Right lobe of liver (tissue), 6 donors: ENCODE data around the gene CIITA. TPM values are rescaled to one million over a fixed set of nuclear protein-coding genes. Genes with fewer than 3 reads are reported as not detected.

Experiments used
- ATAC-seq, 4 donors: fragments of 200-7000 bp; cut with Tn5 transposase; one replicate each; pipeline ENCODE4 v1.9.1; 2020; ENCODE audit warnings: mild to moderate bottlenecking in 4 of 4, moderate library complexity in 4 of 4
- DNase-seq, 3 donors: peaks; one replicate each; pipeline ENCODE4 v3.0.0-alpha.2; 2020
- H3K27ac ChIP-seq, 3 donors: fragments of 200-600 bp; one replicate each; pipeline ENCODE4 v1.8.0; 2022
- H3K27me3 ChIP-seq, 2 donors: fragments of 200-600 bp; one replicate each; pipeline ENCODE4 v1.8.0; 2022
- H3K36me3 ChIP-seq, 4 donors: fragments of 200-600 bp; sonication (generic) in 1 of 4; one replicate each; pipeline versions ENCODE4 v1.5.1 to v1.8.0; 2017 to 2022; ENCODE audit warnings: control low read depth in 1 of 4
- H3K4me1 ChIP-seq, 4 donors: fragments of 200-600 bp; sonication (generic) in 1 of 4; one replicate each; pipeline versions ENCODE4 v1.5.1 to v1.8.0; 2017 to 2022; ENCODE audit warnings: control low read depth in 1 of 4
- H3K4me3 ChIP-seq, 3 donors: fragments of 200-600 bp; one replicate each; pipeline ENCODE4 v1.8.0; 2022
- H3K9me3 ChIP-seq, 4 donors: fragments of 200-600 bp; sonication (generic) in 1 of 4; one replicate each; pipeline versions ENCODE4 v1.5.1 to v1.8.0; 2017 to 2022; ENCODE audit warnings: control low read depth in 1 of 4
- CTCF ChIP-seq, 4 donors: fragments of 200-600 bp in 3 of 4; fragments of 450-650 bp in 1 of 4; IDR thresholded peaks; one replicate each; pipeline versions ENCODE4 v1.5.1 to v1.8.0; 2016 to 2022; ENCODE audit warnings: antibody characterized with exemption in 4 of 4, mild to moderate bottlenecking in 2 of 4
- POLR2A ChIP-seq: fragments of 450-650 bp; IDR thresholded peaks from one replicate; pipeline ENCODE4 v1.6.1; 2017; ENCODE audit warnings: antibody characterized with exemption, mild to moderate bottlenecking
- WGBS: methylation state at CpG from one replicate; pipeline ENCODE4 v1.1.6; 2018; ENCODE audit warnings: low coverage, low lambda C conversion rate; ENCODE audit not compliant: insufficient coverage; ENCODE audit errors: missing lambda C conversion rate; 5-methylcytosine and 5-hydroxymethylcytosine counted together
- intact Hi-C, 2 donors: fragments of 100-400 bp; cut with DNase I; formaldehyde crosslinking; loops; one replicate each; pipeline versions ENCODE4 v1.11.2 to v1.14.1; 2022
- total RNA-seq, 6 experiments: library from RNA; depleted of rRNA in 2 of 6; stranded (reverse); fragments of >200 nt in 2 of 6; fragmentation: NEBNext Ultra II Directional in 3 of 6; extraction: Animal tissue kit (Norgen Biotek cat#: 25700) in 3 of 6; gene quantifications; one replicate each; pipeline versions ENCODE4 v1.1.0 to v1.2.4, GENCODE V29; 2016 to 2023
- donor health status: DM: no; HTN: yes; CAD: no.
- donor health status: DM: no; HTN: no; CAD: no.
- donor health status: DM: no; HTN: no; CAD: no.
- donor health status: DM: no; HTN: yes; CAD: no.
- donor health status: DM: no; HTN: yes; CAD: no.

Gene CIITA
- total RNA-seq, 6 experiments from 2014 or later: 0.95 to 6.4 (median 3.3) TPM

DNA sequence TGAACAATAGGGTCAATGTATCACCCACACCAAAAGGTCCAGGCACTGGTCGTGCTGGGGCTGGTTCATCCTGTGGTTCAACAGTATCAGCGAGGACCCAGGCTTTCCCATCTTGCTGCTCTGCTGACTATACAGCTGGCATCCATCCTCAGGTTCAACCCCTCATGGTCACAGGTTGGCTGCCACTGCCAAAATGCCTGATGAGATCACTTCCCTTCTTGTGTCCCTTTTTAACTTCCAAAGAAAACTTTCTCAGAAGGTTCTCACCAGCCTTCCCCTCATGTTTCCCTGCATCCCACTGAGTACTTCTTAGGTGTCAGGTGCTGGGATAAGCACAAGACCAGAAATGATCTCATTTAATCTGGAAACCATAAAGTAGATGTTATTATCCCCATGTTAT, 93.1 kb downstream of the CIITA start:
- intact Hi-C loops: loop anchor here (5.0 to 10.0 kb wide), 2 partner anchors 287 to 385 kb away; partner anchors contain the start of gene SOCS1 (in 2 of the 2)
- H3K36me3 ChIP-seq: peaks cover 0 to 13% (median 4%) of the 10 kb centered on the region in 4 donors

GRCh38 chr16:10971560-10971961, 94.6 kb downstream of the CIITA start:
- intact Hi-C loops: loop anchor here (5.0 to 10.0 kb wide), 2 partner anchors 286 to 383 kb away; partner anchors contain the start of gene SOCS1 (in 2 of the 2)
- peaks cover 0 to 13% (median 4%) of the 10 kb centered on the region in 4 donors for H3K36me3 ChIP-seq
- TF ChIP-seq CTCF (IDR thresholded peaks at IDR 0.05) (peak; percentile 78 to 83 (median 82)), POLR2A (no peak)
- H3K27ac ChIP-seq: no peak overlapping the region
- no peaks in the 10 kb centered on the region for H3K4me1 ChIP-seq
- no peak for DNase-seq
- H3K4me3 ChIP-seq: no peak overlapping the region
- ATAC-seq: peak; percentile 77 to 92 (median 86)
- WGBS: 37% methylated on average over 2 of the region's 3 CpGs
- H3K9me3 ChIP-seq: no peaks in the 10 kb centered on the region
- H3K27me3 ChIP-seq: no peaks in the 10 kb centered on the region

More for the DNA sequence above, 93.1 kb downstream of the CIITA start:
- Histone ChIP-seq H3K4me1 (peaks cover 0 to 8% (median 0%) of the 10 kb centered on the region in 4 donors), H3K9me3 (no peaks in the 10 kb centered on the region), H3K27ac (no peak overlapping the region), H3K4me3 (no peak overlapping the region), H3K27me3 (no peaks in the 10 kb centered on the region)
- WGBS: 81% methylated on average over 2 of the region's 2 CpGs
- no peak for DNase-seq
- ATAC-seq: peak in 1 of 4 donors; percentile 13
- no peak for TF ChIP-seq POLR2A
- no peak for TF ChIP-seq CTCF (IDR thresholded peaks at IDR 0.05)

DNA sequence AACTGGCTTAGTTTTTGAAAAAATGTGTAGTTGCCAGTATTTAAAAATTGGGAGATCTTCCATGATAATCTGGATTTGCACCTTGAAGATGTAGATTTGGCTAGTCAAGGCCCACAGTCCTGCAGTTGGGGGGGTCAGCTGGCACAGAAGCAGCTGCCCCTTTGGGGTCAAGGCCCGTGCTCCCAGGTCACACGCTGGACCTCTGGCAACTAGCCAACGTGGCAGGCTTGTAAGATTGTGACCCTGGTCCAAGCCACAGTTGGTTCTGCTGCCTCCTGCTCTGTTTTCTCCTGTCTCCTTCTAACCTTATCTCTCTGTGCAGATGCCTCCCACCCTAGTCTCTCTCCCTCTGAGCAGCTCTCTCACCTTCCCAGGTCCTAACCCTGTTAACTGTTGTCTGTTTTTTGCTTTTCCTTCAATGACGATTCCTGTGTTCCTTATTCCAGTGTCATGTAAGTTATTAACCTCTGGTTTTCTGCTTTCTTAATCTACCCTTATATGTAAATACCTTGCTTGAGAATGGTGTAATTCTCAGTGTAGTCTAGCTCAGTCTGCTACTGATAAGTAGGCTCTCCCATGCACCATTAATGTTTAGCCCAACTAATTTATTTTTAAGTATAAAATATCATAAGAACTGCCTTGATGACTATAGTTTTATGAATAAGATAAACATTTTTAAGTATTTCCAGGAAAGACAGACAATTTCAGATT, 95.3 kb downstream of the CIITA start:
- Histone ChIP-seq H3K36me3 (peaks cover 0 to 13% (median 4%) of the 10 kb centered on the region in 4 donors), H3K4me3 (no peak overlapping the region), H3K4me1 (no peaks in the 10 kb centered on the region), H3K27ac (no peak overlapping the region), H3K9me3 (no peaks in the 10 kb centered on the region), H3K27me3 (no peaks in the 10 kb centered on the region)
- TF ChIP-seq POLR2A (no peak), CTCF (IDR thresholded peaks at IDR 0.05) (no peak)
- WGBS: 33% methylated on average over 1 of the region's 4 CpGs
- DNase-seq: peak in 1 of 3 donors; percentile 50
- intact Hi-C loops: loop anchor here (5.0 to 10.0 kb wide), 2 partner anchors 285 to 383 kb away; partner anchors contain the start of gene SOCS1 (in 2 of the 2)
- ATAC-seq: peak in 2 of 4 donors; percentile 21 to 22

DNA sequence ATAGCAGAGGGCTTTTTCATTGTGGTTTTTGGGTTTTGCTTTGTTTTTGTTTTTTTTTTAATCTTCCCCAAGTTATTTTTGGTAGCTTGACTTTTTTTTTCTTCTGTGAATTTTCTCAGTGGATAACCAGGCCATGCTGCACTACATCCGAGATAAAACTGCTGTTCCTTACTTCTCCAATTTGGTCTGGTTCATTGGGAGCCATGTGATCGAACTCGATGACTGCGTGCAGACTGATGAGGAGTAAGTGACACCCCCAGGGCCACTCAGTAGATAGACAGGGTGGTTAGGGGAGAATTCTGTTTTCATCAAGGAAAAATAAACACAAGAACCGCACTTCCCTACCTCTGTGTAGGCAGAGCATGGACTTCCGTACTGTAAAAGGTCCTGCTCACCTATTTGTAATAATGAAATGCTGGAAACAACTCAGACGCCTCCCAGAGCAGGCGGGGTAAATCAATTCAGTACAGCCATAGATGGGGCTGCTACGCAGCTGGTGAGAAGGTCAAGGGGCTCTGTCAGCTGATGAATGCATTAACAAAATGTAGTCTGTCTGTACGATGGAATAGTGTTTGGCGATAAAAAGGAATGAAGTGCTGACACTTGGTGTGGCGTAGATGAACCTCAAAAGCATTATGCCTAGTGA, 95.9 kb downstream of the CIITA start:
- H3K36me3 ChIP-seq: peaks cover 0 to 13% (median 4%) of the 10 kb centered on the region in 4 donors
- no peak for ATAC-seq
- 79% methylated on average over 12 of the region's 12 CpGs for WGBS

More for the DNA sequence above, 95.9 kb downstream of the CIITA start:
- Histone ChIP-seq H3K9me3 (no peaks in the 10 kb centered on the region), H3K4me3 (no peak overlapping the region), H3K4me1 (no peaks in the 10 kb centered on the region), H3K27me3 (no peaks in the 10 kb centered on the region), H3K27ac (no peak overlapping the region)
- TF ChIP-seq POLR2A: no peak
- intact Hi-C loops: loop anchor here (5.0 to 10.0 kb wide), 2 partner anchors 284 to 382 kb away; partner anchors contain the start of gene SOCS1 (in 2 of the 2)
- DNase-seq: no peak
